IMR-90 (cell line): ENCODE results near the gene ENPP6. TPM values are rescaled to one million over a fixed set of nuclear protein-coding genes. Genes with fewer than 3 reads are reported as not detected.

Source experiments
- ATAC-seq: fragments of 200-7000 bp; cut with Tn5 transposase; 2 replicates; pipeline ENCODE4 v1.9.1; 2020; ENCODE audit warnings: low read depth, mild to moderate bottlenecking, moderate library complexity
- BruUV-seq: library from RNA; stranded (reverse); fragments of 400-500 nt; replicated peaks from 2 replicates; lab custom pipeline; 2021; lab: Mats Ljungman, UMichigan
- CTCF ChIA-PET: fragments of 300-600 bp; formaldehyde crosslinking; extraction: SDS; loops from one replicate; lab custom pipeline; 2021; ENCODE audit warnings: antibody characterized with exemption; lab: Yijun Ruan, JAX
- POLR2A ChIA-PET: fragments of 300-600 bp; sonication (Branson Sonifier 250); formaldehyde crosslinking; loops from one replicate; lab custom pipeline; 2022; ENCODE audit warnings: antibody characterized with exemption; ENCODE audit not compliant: unreplicated experiment; lab: Charles Lee
- DNase-seq: peaks from one replicate; pipeline ENCODE4 v3.0.0; 2013
- H2AFZ ChIP-seq: replicated peaks from 2 replicates; pipeline ENCODE3; 2013; ENCODE audit warnings: low read length, mild to moderate bottlenecking; ENCODE audit not compliant: poor library complexity
- H2AK5ac ChIP-seq: 2 replicates; pipeline ENCODE4 v1.6.1; 2013; ENCODE audit warnings: low read depth, low read length, inconsistent platforms
- H2AK9ac ChIP-seq: replicated peaks from 2 replicates; pipeline ENCODE3; 2013; ENCODE audit warnings: mild to moderate bottlenecking, low read depth, low read length, moderate library complexity; ENCODE audit not compliant: poor library complexity
- H2BK120ac ChIP-seq: 2 replicates; pipeline ENCODE4 v1.6.1; 2013; ENCODE audit warnings: low read depth, low read length, inconsistent platforms
- H2BK15ac ChIP-seq: 3 replicates; pipeline ENCODE4 v1.6.1; 2013; ENCODE audit warnings: low read depth, low read length, inconsistent platforms
- H2BK20ac ChIP-seq: 2 replicates; pipeline ENCODE4 v1.6.1; 2013; ENCODE audit warnings: low read depth, mild to moderate bottlenecking, inconsistent platforms, low read length, moderate library complexity
- H2BK5ac ChIP-seq: 2 replicates; pipeline ENCODE4 v1.6.1; 2013; ENCODE audit warnings: mild to moderate bottlenecking, low read depth, low read length, inconsistent platforms; ENCODE audit not compliant: poor library complexity, severe bottlenecking
- H3K14ac ChIP-seq: replicated peaks from 2 replicates; pipeline ENCODE4 v1.6.1; 2013; ENCODE audit warnings: low read depth, low read length, inconsistent platforms
- H3K18ac ChIP-seq: 2 replicates; pipeline ENCODE4 v1.6.1; 2013; ENCODE audit warnings: low read depth, low read length, control low read depth
- H3K23ac ChIP-seq: 2 replicates; pipeline ENCODE4 v1.6.1; 2013; ENCODE audit warnings: low read depth, low read length, inconsistent platforms
- H3K27ac ChIP-seq: 2 replicates; pipeline ENCODE4 v1.5.1; 2013; ENCODE audit warnings: mild to moderate bottlenecking, control low read depth, low read length; ENCODE audit not compliant: insufficient read depth
- H3K27me3 ChIP-seq: 2 replicates; pipeline ENCODE4 v1.6.1; 2013; ENCODE audit warnings: low read length; ENCODE audit not compliant: control insufficient read depth, insufficient read depth
- H3K36me3 ChIP-seq: 2 replicates; pipeline ENCODE4 v1.6.1; 2013; ENCODE audit warnings: low read length, mixed read lengths; ENCODE audit not compliant: control insufficient read depth, insufficient read depth
- H3K4ac ChIP-seq: 2 replicates; pipeline ENCODE4 v1.6.1; 2013; ENCODE audit warnings: low read depth, low read length, inconsistent platforms
- H3K4me1 ChIP-seq: 2 replicates; pipeline ENCODE4 v1.6.1; 2013; ENCODE audit warnings: low read length, mixed read lengths; ENCODE audit not compliant: control insufficient read depth, insufficient read depth
- H3K4me2 ChIP-seq: 2 replicates; pipeline ENCODE4 v1.6.1; 2013; ENCODE audit warnings: low read depth, mild to moderate bottlenecking, control low read depth, low read length, moderate library complexity
- H3K4me3 ChIP-seq: 2 replicates; pipeline ENCODE4 v1.5.1; 2013; ENCODE audit warnings: low read depth, mild to moderate bottlenecking, control low read depth, low read length, moderate library complexity; ENCODE audit not compliant: insufficient read depth
- H3K56ac ChIP-seq: 2 replicates; pipeline ENCODE4 v1.6.1; 2013; ENCODE audit warnings: low read length, inconsistent platforms; ENCODE audit not compliant: insufficient read depth; ENCODE audit errors: extremely low read depth
- H3K79me1 ChIP-seq, 2 experiments: 2 replicates each; pipeline ENCODE4 v1.6.1; 2013; ENCODE audit warnings: low read length in 2 of 2, inconsistent platforms in 1 of 2, low read depth in 1 of 2
- H3K9ac ChIP-seq: 2 replicates; pipeline ENCODE4 v1.6.1; 2013; ENCODE audit warnings: low read depth, low read length, control low read depth
- H3K9me1 ChIP-seq: 2 replicates; pipeline ENCODE4 v1.6.1; 2013; ENCODE audit warnings: low read length, inconsistent platforms; ENCODE audit not compliant: insufficient read depth
- H3K9me3 ChIP-seq: 2 replicates; pipeline ENCODE4 v1.6.1; 2013; ENCODE audit warnings: low read length; ENCODE audit not compliant: control insufficient read depth, insufficient read depth
- H4K20me1 ChIP-seq: 2 replicates; pipeline ENCODE4 v1.6.1; 2013; ENCODE audit warnings: low read length, inconsistent platforms; ENCODE audit not compliant: insufficient read depth
- H4K5ac ChIP-seq: 2 replicates; pipeline ENCODE4 v1.6.1; 2013; ENCODE audit warnings: mild to moderate bottlenecking, low read depth, low read length, control low read depth
- H4K8ac ChIP-seq, 2 experiments: 2 replicates each; pipeline ENCODE4 v1.6.1; 2013; ENCODE audit warnings: low read depth in 2 of 2, low read length in 2 of 2, control low read depth in 1 of 2, inconsistent platforms in 1 of 2
- H4K91ac ChIP-seq: 2 replicates; pipeline ENCODE4 v1.6.1; 2013; ENCODE audit warnings: low read depth, low read length, inconsistent platforms; ENCODE audit not compliant: insufficient read depth
- MAFK ChIP-seq: IDR thresholded peaks from 2 replicates; pipeline ENCODE4 v1.6.1; 2012; ENCODE audit warnings: low read depth, low read length, improper control_type of control experiment
- POLR2A ChIP-seq: IDR thresholded peaks from 2 replicates; pipeline ENCODE4 v1.6.1; 2012; ENCODE audit warnings: mild to moderate bottlenecking, low read depth, low read length
- SMC3 ChIP-seq: fragments of 150-350 bp; IDR thresholded peaks from 2 replicates; pipeline ENCODE4 v1.6.1; 2016; ENCODE audit warnings: low read depth, mild to moderate bottlenecking, antibody characterized with exemption, low read length, moderate library complexity
- WGBS, 2 experiments: methylation state at CpG; one replicate each; pipeline versions ENCODE4 v1.1.5 to v1.1.7; 2013; ENCODE audit warnings: missing lambda C conversion rate in 2 of 2; ENCODE audit not compliant: insufficient read length in 1 of 2; ENCODE audit errors: extremely low coverage in 2 of 2; 5-methylcytosine and 5-hydroxymethylcytosine counted together
- dilution Hi-C: fragments of 300-500 bp; cut with HindIII; formaldehyde crosslinking; loops from one replicate; pipeline ENCODE4 v1.14.3; 2018; ENCODE audit warnings: low sequenced_read_pairs; ENCODE audit not compliant: unreplicated experiment
- in situ Hi-C: fragments of 300-500 bp; cut with MboI; formaldehyde crosslinking; loops from 3 replicates; pipeline ENCODE4 v1.14.3; 2019; ENCODE audit warnings: low sequenced_read_pairs, inconsistent platforms, mixed read lengths
- intact Hi-C: fragments of 100-400 bp; cut with micrococcal nuclease; formaldehyde crosslinking; loops from 2 replicates; pipeline ENCODE4 v1.10.0; 2022
- polyA plus RNA-seq, 3 experiments: library from polyadenylated mRNA; depleted of rRNA; stranded (reverse); fragments of >200 nt; gene quantifications; 2 replicates each; pipeline ENCODE4 v1.2.3, GENCODE V29; 2012; ENCODE audit warnings: low replicate concordance in 1 of 3
- total RNA-seq: library from RNA; depleted of rRNA; stranded (reverse); fragments of >200 nt; gene quantifications from 2 replicates; pipeline ENCODE4 v1.2.3, GENCODE V29; 2012

Gene ENPP6
- total and polyA plus RNA-seq, 2 of the 4 experiments (the other 2 are of a cell fraction) = not detected

- Histone ChIP-seq H4K5ac (no peak overlapping the region), H2BK120ac (no peak overlapping the region), H2BK20ac (no peak overlapping the region), H3K27me3 (no peaks in the 10 kb centered on the region; the same call in 1 of the 2 replicates), H2BK15ac (no peak overlapping the region), H3K4me3 (no peak overlapping the region), H2BK5ac (no peak overlapping the region), H3K14ac (no peak overlapping the region), H3K9me1 (no peaks in the 10 kb centered on the region), H3K23ac (no peak overlapping the region), H2AFZ (no peak overlapping the region), H2AK9ac (no peak overlapping the region), H3K18ac (no peak overlapping the region), H3K79me1 (no peaks in the 10 kb centered on the region), H4K20me1 (no peaks in the 10 kb centered on the region), H3K4me1 (no peaks in the 10 kb centered on the region), H3K36me3 (no peaks in the 10 kb centered on the region), H4K8ac (no peak overlapping the region), H3K27ac (no peak overlapping the region), H3K4me2 (no peak overlapping the region), H3K9ac (no peak overlapping the region), H2AK5ac (no peak overlapping the region), H3K9me3 (no peaks in the 10 kb centered on the region), H4K91ac (no peak overlapping the region), H3K56ac (no peak overlapping the region), H3K4ac (no peak overlapping the region)
- BruUV-seq = no TSS peak
- dilution Hi-C loops (no loop called here), intact Hi-C loops (no loop called here), in situ Hi-C loops (no loop called here)
- ATAC-seq (no peak), DNase-seq (no peak)
- TF ChIP-seq POLR2A = no peak
- no peak for TF ChIP-seq SMC3
- no peak for TF ChIP-seq MAFK
- ChIA-PET CTCF (no interaction called here), POLR2A (no interaction called here)
- no CpG with 5 or more reads among the region's 4 CpGs for WGBS, 2 experiments
Observed at GRCh38 chr4:184126800-184127199, 90.9 kb downstream of the ENPP6 start.
